ENCODE measurements around the gene ABHD10.

Gene ABHD10

DNA sequence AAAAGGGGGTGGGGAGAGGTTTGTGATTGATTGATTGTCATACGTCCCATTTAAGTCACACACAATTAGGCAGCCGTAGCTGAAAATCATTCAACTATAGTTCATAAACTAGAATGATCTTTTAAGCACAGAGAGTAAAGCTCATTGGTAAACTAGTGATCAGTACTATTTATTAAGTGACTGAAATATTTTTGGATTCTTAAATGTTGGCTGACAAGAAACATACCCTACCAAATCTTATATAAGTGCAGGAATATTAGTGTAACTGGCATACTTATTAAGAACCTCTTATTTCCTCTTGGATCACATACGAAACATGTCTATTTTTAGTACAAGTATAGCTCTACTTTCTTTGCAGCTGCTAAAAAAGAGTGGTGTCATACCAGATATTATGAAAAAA, 8.4 kb upstream of the ABHD10 start:
- DNase-seq (ENCODE audit: low read depth): no peak

DNA sequence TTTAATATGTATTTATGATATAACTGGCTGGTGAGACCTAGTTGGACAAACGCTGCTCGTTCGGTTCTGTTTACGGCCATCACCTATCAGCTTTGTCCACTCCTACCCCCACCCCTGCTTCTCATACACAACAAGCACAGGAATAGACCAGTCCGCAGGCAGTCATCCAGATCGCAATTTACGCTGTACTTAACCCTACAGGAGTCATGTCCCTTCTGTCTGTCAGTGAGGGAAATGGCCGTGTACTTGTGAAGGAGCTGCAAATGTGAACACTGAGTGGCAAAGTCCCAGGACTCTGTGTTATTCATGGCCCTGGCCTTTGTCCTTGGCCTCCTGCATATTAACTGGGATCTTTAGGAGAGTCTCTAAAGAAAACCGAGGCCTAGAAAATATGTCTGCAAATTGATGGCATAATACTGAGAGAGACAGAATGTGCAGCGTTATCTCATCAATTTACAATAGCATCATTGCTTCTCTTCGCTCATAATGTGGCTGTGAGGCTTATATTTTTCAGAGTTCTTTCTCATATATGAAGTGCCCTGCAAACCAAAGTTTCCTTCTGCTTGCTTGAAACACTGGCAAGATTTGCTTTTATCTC, 7.2 kb upstream of the ABHD10 start:
- H3K4me3 ChIP-seq (ENCODE audit: low read length): no peak overlapping the region
- TF ChIP-seq, protein P1, sequence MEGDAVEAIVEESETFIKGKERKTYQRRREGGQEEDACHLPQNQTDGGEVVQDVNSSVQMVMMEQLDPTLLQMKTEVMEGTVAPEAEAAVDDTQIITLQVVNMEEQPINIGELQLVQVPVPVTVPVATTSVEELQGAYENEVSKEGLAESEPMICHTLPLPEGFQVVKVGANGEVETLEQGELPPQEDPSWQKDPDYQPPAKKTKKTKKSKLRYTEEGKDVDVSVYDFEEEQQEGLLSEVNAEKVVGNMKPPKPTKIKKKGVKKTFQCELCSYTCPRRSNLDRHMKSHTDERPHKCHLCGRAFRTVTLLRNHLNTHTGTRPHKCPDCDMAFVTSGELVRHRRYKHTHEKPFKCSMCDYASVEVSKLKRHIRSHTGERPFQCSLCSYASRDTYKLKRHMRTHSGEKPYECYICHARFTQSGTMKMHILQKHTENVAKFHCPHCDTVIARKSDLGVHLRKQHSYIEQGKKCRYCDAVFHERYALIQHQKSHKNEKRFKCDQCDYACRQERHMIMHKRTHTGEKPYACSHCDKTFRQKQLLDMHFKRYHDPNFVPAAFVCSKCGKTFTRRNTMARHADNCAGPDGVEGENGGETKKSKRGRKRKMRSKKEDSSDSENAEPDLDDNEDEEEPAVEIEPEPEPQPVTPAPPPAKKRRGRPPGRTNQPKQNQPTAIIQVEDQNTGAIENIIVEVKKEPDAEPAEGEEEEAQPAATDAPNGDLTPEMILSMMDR (conservative IDR thresholded peaks at IDR 0.05; ENCODE audit: low read depth, low read length): no peak
- no peak for DNase-seq (ENCODE audit: low read depth)

More for the DNA sequence above, 8.4 kb upstream of the ABHD10 start:
- H3K4me3 ChIP-seq (ENCODE audit: low read length): no peak overlapping the region
- TF ChIP-seq, protein P1 (conservative IDR thresholded peaks at IDR 0.05; ENCODE audit: low read depth, low read length): no peak

DNA sequence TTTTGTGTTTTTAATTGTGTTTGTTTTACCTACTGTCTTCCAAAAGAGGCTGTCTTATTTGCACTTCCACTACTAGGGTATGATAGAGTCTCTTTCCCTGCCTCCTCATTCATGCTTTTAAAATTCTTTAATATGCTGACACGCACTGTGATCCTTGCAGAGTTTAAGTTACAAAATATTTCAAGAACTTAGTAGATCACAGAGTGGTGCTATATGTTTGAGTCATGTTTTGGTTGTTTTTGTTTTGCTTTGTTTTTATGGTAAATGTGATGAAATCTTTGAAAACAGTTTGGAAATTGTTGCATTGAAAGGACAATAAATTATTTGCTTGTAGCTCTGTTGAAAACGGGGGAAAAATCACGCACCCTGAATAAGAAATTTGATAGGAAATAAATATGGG, 5.9 kb upstream of the ABHD10 start:
- no peak overlapping the region for H3K4me3 ChIP-seq (ENCODE audit: low read length)
- TF ChIP-seq, protein P1 (conservative IDR thresholded peaks at IDR 0.05; ENCODE audit: low read depth, low read length): no peak
- no peak for DNase-seq (ENCODE audit: low read depth)

DNA sequence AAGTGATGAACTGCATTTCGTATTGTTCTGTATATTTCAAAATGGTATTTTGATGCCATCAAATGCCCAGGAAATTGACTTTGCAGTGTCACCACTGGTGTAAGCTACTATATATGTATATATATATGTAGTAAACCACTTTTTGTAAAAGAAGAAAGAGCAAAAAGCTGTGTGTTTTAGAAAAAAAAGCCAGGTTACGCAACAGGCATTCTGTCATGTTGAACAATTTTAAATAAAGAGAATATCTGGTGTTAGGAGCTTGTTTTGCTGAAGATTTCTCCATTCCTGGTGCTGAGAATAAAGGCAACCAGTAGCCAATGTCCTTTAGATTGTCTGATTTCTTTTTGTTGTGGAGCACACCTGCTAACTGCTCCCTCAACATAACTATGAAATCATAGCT, 3.7 kb upstream of the ABHD10 start:
- no peak overlapping the region for H3K4me3 ChIP-seq (ENCODE audit: low read length)
- no peak for DNase-seq (ENCODE audit: low read depth)
- TF ChIP-seq, protein P1 (conservative IDR thresholded peaks at IDR 0.05; ENCODE audit: low read depth, low read length): no peak

DNA sequence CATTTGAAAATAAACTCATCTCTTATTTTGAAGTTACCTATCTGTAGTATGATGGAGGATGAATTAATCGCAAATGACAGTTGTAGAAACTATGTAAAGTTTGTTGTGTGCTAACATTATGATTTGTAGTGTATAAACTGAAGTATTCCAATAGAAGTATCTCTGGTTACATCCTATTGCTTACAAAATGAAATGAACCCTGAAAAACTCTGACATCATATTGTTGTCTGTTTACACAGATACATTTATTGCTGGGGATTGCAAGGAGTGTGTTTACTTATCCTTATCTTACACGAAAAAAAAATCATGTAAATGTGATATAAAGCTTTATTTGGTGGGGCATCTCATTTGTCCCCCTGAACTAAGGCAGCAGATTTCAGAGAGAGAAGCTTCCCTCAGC, 2.6 kb upstream of the ABHD10 start:
- DNase-seq (ENCODE audit: low read depth): no peak
- TF ChIP-seq, protein P1 (conservative IDR thresholded peaks at IDR 0.05; ENCODE audit: low read depth, low read length): no peak
- no peak overlapping the region for H3K4me3 ChIP-seq (ENCODE audit: low read length)

DNA sequence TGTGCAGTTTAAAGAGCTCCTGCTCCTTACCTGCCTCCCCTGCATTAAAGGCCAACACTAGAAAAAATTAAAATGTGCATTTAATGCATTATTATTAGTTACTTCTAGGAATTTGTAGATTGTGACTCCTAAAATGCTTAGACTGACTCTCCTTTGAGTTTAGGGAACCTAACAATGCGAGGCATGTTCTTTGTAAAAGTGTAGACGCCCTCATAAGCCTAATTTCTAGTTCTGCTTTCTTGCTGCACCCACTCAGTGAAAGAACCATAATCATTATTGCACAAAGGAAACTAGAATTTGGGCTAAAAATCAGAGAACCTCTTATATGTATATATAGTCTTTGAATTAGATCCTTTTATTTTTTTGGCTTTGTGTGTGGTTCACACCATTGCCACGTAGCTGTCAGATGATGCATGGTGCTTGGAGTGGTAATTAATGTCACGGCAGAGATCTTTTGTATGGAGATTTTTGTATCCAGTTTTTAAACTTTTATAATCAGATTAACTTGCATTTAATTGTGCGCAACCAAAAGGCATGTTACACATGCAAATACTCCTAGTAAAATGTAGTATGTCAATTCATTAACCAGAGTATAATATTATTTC, 710 bp downstream of the ABHD10 start:
- TF ChIP-seq, protein P1 (conservative IDR thresholded peaks at IDR 0.05; ENCODE audit: low read depth, low read length): no peak
- DNase-seq (ENCODE audit: low read depth): no peak

More for the DNA sequence above, 710 bp downstream of the ABHD10 start:
- peak overlapping the region; percentile 86 for H3K4me3 ChIP-seq (ENCODE audit: low read length)
